HS-5 (cell line): ENCODE results near the gene PRM1.
A peak's percentile ranks its signal among the peaks of the same experiment; 100 is the strongest.

Experiments used
- DNase-seq: peaks from one replicate; pipeline ENCODE4 v3.0.0-alpha.2; 2012; ENCODE audit warnings: low read depth

PRM1 gene, protein sequence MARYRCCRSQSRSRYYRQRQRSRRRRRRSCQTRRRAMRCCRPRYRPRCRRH

DNA sequence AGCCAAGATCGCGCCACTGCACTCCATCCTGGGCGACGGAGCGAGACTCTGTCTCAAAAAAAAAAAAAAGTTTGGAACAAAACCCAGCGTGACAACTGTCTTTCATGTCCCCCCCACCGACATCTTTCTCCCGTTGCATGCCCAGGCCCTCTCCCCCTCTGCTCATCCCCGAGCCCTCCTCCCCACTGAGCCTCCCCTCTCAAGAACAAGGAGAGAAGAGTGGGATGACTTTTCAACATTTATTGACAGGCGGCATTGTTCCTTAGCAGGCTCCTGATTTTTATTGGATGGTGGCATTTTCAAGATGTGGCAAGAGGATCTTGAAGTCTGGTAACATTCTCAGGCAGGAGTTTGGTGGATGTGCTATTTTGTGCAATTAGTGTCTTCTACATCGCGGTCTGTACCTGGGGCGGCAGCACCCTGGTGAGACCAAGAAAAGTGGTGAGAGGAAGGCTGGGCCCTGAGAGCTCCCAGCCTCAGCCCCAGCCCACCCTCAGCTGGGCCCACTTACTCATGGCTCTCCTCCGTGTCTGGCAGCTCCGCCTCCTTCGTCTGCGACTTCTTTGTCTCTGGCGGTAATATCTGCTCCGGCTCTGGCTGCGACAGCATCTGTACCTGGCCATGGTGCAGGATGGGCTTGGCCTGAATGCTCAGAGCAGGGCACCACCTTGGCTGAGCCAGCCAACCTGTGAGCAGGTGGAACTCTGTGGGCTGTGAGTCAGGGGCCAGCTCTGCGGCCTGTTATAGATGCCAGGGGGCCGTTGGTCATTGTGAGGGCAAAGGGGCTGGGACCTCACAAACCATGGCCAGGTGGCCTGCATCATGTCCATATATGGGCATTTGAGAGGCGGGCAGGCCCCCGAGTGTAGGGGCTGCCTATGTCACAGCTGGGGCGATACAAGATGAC, at the start of gene PRM1:
TSS of gene PRM1 (minus strand) at position 715 of the 907 bp plus-strand sequence. CDS start at position 623, 92 bp downstream.
- no peak for DNase-seq

DNA sequence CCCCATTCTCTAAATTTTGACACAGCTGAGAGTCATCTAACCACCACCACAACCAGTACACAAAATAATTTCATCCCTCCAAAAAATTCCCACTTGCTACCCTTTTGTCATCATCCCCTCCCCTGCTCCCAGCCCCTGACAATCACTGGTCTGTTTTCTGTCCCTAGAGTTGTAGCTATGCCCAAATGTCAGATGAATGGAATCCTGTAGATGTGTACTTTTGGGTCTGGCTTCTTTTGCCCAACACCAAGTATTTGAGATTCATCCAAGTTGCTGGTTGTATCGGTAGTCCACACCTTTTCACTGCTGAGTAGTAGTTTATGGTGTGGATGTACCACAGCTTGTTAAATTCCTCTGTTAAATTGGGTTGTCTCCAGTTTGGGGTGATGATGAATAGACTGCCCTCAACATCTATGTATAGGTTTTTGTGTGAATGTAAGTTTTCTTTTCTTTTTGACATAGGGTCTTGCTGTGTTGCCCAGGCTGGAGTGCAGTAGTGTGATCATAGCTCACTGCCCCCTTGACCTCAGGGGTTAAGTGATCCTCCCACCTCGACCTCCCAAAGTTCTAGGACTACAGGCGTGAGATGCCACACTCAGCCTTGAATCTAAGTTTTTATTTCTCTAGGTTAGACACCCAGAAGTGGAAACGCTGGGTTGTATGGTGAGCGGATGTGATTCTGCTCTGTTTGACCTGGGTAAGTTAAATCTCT, 49.6 kb upstream of the PRM1 start:
- DNase-seq, result no peak

DNA sequence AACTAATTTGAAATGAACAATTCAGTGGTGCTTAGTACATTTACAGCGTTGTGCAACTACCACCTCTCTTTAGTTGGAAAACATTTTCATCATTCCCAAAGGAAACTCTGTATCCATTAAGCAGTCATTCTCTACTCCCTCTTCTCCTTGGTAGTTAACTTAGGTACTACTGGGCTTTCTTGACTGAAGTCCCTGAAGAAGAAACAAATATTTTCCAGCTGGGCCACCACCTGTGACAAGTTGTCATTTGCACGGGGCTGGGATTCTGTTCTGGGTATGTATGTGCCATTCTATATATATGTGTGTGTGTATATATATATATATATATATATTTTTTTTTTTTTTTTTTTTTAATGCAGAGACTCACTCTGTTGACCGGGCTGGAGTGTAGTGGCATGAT, 48.8 kb upstream of the PRM1 start:
- DNase-seq, result no peak

DNA sequence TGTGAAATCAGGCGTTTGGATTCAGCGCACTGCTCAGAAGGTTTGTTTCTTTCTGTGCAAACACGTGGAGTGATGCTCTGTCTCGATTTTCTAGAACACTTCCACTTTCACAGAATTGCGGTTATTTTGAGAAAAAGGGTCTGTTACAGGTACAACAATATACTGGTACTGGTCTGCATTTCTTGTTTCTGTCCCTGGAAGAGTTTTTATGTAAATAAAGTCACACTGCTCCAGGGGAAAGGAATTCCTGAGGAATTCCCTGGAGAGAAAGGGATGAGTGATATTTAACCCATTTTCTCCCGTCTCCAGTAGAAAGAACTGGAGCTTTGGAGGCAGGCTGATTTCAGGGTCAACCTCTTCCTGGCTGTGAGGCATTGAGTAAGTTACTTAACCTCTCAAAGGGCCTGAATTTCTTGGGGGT, 48.0 kb upstream of the PRM1 start:
- DNase-seq, result no peak

DNA sequence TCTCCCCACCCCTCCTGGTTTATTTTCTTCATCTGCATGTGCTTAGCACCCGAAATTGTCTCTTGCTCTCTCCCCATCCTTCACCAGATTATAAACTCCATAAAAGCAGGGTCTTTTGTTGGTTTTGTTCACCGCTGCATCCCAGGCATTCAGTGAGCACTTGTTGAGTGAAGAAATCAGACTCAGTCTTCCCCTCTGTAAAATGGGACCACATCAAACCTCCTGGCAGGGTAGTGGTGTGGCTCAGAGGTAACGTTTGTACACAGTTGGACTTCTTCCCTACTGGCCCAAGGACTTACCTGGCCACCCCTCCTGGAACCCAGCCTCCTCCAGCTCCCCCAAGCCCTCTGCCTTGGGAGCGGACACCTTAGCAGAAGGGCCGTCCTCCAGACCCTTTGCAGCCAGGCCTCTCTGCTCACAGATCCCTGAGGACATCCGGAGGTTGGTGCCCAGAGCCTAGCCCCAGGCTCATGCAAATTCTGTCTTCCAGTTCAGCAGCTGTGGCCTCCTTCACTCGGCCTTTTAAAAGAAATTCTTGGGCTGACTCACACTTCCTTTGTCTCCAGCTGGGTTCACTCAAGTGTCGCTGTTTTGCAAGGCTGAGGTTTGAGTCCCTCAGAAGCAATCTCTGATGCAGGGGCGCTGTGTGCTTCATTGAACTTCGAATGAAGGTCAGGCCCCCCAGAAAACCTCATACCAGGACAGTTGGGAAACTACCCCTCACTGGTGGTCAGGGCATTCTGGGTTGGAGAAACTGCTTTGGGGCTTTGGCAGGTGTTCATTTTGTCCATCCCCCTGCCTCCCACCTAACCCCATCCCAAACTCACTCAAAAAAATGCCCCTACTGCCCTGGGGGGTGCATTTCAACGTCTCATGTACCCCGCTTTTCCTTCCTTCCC, 47.3 kb upstream of the PRM1 start:
- DNase-seq, result peak; percentile 82

DNA sequence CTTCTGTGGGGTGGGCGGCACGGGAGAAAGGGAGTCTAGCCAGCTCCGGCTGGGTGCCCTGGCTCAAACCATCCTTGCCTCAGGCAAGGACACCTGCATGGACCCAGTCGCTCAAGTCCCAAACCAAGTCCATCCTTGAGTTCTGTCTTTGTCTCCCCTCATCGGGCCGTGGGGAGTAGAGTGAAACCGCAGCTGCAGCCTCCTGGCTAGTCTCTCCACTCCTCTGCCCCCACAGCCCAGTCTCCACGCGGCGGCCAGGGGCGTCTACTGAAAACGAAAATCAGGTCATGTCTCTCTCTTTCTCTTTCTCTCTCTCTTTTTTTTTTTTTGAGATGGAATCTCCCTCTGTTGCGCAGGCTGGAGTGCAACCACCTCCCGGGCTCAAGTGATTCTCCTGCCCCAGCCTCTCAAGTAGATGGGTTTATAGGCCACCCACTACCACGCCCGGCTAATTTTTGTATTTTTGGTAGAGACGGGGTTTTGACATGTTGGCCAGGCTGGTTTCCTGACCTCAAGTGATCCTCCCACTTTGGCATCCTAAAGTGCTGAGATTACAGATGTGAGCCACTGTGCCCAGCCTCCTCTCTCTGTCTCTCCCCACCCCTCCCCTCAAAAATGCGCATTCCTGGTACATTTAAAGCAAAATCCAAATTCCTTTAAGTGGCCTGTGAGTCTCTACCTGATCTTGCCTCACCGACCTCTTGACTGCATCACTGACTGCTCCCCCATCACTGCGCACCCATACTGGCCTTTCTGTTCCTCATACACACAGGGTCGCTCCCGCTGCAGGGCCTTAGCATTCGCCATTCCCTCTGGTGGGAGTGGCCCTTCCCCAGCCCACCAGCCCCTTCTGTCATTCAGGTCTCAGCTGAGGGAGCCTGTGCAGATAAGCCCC, 46.4 kb upstream of the PRM1 start:
- no peak for DNase-seq

DNA sequence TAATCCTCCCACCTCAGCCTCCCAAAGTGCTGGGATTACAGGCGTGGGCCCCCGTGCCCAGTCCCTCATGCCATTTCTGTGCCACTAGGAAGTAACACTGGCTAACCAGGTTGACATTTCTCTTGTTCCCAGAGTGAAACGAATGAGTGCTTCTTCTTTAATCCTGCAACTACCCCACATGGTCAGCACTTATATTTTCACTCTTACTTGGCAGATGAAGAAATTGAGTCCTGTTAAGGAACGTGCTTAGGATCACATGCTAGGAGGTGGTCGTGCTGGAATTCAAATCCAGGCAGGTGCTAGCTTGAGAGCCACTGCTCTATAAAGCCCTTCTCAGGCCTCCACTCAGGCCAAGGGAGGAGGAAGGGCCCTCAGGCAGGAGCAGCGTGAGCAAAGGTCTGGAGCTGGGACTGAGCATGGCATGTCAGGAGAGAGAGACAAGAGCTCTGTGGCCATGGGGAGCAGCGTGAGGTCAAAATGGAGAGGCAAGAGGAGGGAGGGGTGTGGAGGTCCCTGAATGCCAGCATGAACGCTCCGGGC, 45.7 kb upstream of the PRM1 start:
- no peak for DNase-seq

DNA sequence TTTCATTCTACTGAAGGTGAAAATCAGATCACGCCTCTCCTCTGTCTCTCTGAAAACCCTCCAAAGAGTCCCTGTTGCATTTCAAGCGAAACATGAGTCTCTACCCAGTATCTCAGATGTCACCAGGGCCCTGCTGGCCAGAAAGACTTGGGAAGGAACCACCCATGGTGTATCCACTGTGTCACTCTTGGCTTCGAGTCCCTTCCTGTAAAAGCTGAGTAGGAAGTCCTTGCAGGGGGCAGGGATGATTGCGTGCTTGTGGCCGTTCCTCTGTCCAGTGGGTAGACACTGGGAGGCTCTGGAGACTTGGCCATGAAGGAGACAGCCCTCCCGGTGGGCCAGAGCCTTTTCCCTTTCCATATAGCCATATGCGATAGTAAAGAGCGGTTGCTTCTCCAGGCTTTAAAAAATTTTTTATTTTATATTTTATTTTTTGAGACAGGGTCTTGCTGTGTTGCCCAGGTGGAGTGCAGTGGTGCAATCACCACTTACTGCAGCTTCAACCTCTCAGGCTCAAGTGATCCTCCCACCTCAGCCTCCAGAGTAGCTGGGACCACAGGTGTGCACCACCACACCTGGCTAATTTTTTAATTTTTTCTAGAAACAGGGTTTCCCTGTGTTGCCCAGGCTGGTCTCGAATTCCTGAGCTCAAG, 45.1 kb upstream of the PRM1 start:
- no peak for DNase-seq

DNA sequence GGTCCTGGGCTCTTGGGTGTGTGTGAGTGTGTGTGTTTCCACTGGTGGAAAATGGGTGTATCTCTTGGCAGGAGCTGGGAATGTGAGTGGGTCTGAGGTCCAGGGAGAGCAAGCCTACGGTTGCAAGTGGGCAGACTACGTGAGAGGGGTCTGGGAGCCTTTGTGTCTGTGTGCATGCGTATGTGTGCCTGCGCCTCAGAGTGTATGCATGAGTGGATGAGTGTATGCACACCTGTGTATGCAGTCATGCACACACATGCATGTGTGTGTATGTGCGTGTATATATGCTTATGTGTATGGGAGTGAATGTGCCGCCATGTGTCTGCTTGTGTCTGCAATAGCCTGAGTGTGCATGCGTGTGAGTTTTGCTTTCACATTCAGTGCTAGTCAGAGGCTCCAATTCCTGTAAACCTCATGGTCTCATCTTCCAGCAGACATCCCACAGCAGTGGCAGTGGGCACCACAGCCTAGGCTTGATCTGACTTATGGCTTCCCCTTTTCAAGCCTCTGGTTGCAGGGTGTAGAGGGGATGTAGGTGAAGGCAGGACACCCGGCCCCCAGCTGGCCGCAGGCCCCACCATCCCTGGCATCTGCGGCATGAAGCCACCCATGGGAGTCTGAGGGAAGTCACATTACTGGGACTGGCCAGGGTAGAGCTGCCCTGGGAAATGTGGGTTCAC, 44.4 kb upstream of the PRM1 start:
- no peak for DNase-seq

DNA sequence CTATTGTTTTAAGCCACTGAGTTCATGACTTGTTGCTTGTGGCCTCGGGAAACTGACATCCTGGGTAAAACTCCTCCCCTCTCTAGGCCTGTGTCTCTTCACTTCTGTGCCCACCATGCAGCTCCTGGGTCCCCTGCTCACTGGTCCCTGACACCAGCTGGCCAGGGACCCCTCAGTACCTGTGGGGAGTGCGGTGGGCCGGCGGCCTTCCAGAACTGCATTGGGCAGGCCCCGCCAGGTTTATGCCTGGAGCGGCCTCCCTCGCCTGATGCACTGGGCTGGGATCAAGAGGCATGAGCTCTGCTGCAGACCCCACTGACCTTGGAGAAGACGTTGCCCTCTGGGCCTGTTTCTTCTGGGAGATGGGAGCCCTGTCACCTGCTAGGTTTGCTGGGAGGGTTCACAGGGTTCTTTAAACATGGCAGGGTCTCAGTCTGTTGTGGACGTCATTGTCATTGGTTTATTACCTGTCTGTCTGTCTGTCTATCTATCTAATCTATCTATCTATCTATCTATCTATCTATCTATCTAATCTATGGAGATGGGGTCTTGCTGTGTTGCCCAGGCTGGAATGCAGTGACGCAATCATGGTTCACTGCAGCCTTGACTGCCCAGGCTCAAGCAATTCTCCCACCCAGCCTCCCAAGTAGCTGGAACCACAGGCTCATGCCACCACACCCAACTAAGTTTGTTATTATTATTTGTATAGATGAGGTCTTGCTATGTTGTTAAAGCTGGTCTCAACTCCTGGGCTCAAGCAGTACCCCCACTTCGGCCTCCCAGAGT, 42.6 kb upstream of the PRM1 start:
- no peak for DNase-seq

DNA sequence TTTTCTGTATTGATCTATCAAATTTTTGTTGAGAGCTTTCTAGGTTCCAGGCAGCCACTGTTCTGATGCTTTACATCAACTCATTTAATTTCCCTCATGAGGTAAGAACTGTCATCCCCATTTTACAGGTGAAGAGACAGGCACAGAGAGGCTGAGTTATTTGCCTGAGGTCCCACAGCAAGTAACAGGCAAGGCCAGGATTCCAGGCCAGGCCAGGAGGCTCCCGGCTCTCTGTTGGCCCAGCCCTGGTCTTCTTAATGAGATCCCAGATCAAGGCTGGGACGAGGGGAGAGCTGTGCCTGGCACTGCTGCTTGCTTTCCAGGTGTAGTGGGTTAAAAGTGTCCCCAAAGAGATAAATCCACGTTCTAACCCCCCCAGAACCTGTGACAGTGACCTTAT, 41.7 kb upstream of the PRM1 start:
- DNase-seq, result no peak

DNA sequence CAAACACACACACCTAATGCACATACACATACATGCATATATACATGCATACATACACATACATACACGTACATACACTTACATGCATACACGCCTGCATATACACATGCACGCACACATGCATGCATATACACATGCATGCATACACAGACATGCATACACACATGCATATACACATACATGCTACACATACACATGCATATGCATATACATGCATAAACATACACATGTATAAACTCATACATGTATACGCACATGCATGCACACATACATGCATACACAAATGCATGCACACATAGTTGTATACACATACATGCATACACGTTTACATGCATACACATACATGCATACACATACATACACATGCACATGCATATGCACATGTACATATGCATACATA, 40.5 kb upstream of the PRM1 start:
- no peak for DNase-seq

DNA sequence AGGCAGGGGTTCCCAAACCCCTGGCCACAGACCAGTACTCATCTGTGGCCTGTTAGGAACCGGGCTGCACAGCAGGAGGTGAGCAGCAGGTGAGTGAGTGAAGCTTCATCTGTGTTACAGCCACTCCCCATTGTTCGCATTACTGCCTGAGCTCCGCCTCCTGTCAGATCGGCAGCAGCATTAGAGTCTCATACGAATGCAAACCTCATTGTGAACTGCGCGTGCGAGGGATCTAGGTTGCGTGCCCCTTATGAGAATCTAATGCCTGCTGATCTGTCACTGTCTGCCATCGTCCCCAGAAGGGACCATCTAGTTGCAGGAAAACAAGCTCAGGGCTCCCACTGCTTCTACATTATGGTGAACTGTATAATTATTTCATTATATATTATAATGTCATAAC, 39.0 kb upstream of the PRM1 start:
- no peak for DNase-seq

DNA sequence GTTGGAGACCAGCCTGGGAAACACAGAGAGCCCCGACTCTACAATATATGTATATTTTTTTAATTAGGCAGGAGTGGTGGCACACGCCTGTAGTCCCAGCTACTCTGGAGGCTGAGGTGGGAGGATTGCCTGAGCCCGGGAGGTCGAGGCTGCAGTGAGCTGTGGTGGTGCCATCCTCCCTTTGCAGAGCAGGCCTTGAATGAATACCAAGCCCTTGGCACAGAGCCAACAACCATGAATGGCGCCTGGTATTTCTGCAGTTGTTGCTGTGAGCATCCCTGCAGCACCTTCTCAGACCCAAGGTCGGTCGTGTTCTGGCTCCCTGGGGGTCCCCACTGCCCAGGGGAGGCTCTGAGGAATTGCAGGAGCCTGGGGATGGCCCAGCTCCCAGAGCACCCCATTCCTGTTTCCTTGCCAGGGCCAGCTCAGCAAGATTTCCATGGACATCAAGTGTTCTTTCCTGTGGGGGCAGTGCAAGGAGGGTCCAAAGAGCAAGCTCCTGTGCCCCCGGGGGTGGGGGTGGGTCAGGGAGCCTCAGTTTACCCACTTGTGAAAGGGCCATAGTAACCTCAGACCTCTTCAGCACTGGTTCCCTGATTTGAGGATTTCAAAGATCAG, 38.5 kb upstream of the PRM1 start:
- DNase-seq, result no peak

DNA sequence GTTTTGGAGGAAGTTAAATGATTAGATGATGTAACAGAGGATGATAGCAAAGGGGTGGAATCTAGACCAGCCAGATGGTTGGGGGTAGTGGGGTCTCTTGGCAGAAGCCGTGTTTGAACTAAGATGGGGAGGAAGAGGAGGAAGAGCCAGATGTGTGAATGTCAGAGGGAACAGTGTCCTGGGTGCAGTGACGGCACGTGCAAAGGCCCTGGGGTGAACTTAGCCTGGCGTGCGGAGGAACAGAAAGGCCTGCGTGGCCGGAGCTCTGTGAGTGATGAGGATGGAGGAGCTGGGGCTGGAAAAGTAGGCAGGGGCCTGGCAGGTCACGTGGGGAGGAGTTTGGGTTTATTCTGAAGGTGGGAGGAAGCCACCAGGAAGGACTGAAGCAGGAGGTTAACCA, 37.7 kb upstream of the PRM1 start:
- no peak for DNase-seq

DNA sequence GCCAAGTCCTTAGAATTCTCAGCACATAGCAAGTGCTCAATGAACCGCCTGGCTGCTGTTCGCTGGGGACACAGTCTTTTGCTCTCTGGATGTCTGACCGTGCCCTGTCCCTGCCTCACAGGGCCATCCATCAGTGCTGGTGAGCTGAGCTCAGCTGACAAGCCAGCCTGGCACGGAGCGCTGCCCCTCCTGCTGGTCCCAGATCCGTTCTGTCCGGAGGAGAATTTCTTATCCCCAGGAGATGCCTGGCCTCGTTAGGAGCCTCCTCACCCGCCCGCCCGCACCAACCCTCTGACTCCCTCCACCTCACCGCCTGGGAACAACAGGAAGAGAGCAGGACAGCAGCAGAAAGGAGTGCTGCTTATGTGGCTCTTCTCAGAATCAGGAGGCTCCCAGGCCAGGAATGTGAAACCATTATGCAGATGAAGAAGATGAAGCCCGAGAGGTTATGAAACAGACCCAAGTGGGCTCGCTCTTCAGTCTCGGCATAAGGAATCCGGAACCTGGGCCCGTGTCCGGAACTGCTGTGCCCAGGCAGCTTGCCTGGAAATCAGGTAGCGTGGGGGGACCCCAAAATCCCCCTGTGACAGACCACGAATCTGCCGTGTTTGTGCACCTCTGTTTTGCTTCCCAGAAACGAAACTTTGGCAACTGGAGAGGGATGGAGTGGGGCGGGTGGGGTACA, 35.3 kb upstream of the PRM1 start:
- no peak for DNase-seq

DNA sequence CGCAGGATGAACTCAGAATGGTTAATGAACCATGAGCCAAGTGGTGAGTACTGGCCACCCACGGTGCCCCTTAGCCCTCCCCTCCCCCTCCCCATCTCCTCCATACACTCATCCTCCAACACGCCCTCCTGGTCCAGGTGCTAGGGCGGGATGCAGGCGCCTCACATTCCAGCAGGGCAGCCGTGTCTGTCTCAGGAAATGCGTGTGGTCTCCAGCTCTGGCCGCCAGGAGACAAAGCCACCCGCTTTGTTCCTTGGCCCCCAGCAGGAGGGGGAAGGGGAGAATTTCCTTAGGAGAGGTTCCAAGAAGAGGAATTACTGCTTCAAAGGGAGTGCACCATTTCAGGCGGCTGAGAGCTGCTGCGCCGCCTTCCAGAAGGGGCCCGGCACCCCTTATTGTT, 34.4 kb upstream of the PRM1 start:
- DNase-seq, result no peak

DNA sequence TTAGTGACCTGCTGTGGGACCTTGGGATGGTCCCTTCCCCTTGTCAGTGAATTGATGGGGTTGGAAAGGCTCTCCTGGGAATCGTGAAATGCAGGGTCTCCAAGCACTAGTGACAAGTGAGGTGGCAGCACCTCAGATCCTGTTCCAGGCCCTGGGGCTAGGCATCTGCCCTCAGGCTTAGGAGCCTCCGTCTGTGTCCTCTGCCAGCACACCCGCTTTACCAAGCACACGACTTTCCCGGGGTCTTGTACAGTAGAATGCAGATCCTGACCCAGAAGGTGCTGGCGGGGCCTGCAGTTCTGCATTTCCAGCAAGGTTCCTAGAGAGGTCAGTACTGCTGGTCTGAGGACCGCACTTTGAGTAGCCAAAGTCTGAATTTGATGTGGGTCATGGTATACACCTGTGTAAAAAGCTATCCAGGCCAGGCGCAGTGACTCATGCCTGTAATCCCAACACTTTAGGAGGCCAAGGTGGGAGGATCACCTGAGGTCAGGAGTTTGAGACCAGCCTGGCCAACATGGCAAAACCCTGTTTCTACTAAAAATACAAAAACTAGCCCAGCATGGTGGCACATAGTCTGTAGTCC, 33.3 kb upstream of the PRM1 start:
- no peak for DNase-seq
